GM08714 (cell line): ENCODE data around the gene TTC21A.

Experiments used
- H3K4me3 ChIP-seq: fragments of 200-500 bp; sonication (Bioruptor generic); 2 replicates; pipeline ENCODE4 v1.5.1; 2014; ENCODE audit warnings: mild to moderate bottlenecking, low read length, inconsistent platforms
- ZNF274 ChIP-seq: IDR thresholded peaks from 2 replicates; pipeline ENCODE4 v1.6.1; 2012; ENCODE audit warnings: mild to moderate bottlenecking, low read depth, low read length

Gene TTC21A

GRCh38 chr3:39118931-39119660, 11.6 kb downstream of the TTC21A start:
- no peak overlapping the region for H3K4me3 ChIP-seq
- no peak for TF ChIP-seq ZNF274

GRCh38 chr3:39121621-39122020, 14.1 kb downstream of the TTC21A start:
- H3K4me3 ChIP-seq = no peak overlapping the region
- no peak for TF ChIP-seq ZNF274

- no peak overlapping the region; the same call in 1 of the 2 replicates for H3K4me3 ChIP-seq
- no peak for TF ChIP-seq ZNF274
These were observed 15.3 kb downstream of the TTC21A start for GRCh38 chr3:39122813-39123212.

GRCh38 chr3:39124876-39125840, 17.7 kb downstream of the TTC21A start:
- no peak overlapping the region for H3K4me3 ChIP-seq
- no peak for TF ChIP-seq ZNF274

GRCh38 chr3:39125841-39126500, 18.5 kb downstream of the TTC21A start:
- H3K4me3 ChIP-seq = no peak overlapping the region
- TF ChIP-seq ZNF274 = no peak

- H3K4me3 ChIP-seq = no peak overlapping the region
- TF ChIP-seq ZNF274 = no peak
These were observed 19.1 kb downstream of the TTC21A start for GRCh38 chr3:39126532-39127071.

- TF ChIP-seq ZNF274 = no peak
- H3K4me3 ChIP-seq = no peak overlapping the region
These were observed 19.9 kb downstream of the TTC21A start for GRCh38 chr3:39127269-39127907.

GRCh38 chr3:39127908-39128304, 20.4 kb downstream of the TTC21A start:
- H3K4me3 ChIP-seq = no peak overlapping the region
- TF ChIP-seq ZNF274 = no peak

- no peak overlapping the region for H3K4me3 ChIP-seq
- TF ChIP-seq ZNF274 = no peak
These were observed 21.5 kb downstream of the TTC21A start for GRCh38 chr3:39128951-39129350.

- no peak overlapping the region for H3K4me3 ChIP-seq
- TF ChIP-seq ZNF274 = no peak
These were observed 22.5 kb downstream of the TTC21A start for GRCh38 chr3:39130026-39130425.

GRCh38 chr3:39130693-39131265, 23.3 kb downstream of the TTC21A start:
- no peak for TF ChIP-seq ZNF274
- no peak overlapping the region for H3K4me3 ChIP-seq

- TF ChIP-seq ZNF274 = no peak
- no peak overlapping the region for H3K4me3 ChIP-seq
These were observed 24.9 kb downstream of the TTC21A start for GRCh38 chr3:39132096-39133092.
